SJCRH30 (cell line): Measurements from ENCODE around the gene PDGFB. TPM values are rescaled to one million over a fixed set of nuclear protein-coding genes. Genes with fewer than 3 reads are reported as not detected.
A peak's percentile ranks its signal among the peaks of the same experiment; 100 is the strongest.

Experiments
- DNase-seq, 2 experiments: peaks; one replicate each; pipeline ENCODE4 v3.0.0-alpha.2; 2015 to 2020
- H3K27ac ChIP-seq: fragments of 250-450 bp; sonication (Bioruptor Pico); 2 replicates; pipeline ENCODE4 v1.5.1; 2020; ENCODE audit warnings: mild to moderate bottlenecking, moderate library complexity
- H3K27me3 ChIP-seq: fragments of 250-450 bp; sonication (Bioruptor Pico); 2 replicates; pipeline ENCODE4 v1.5.1; 2020; ENCODE audit warnings: mild to moderate bottlenecking, moderate library complexity
- H3K36me3 ChIP-seq: fragments of 250-450 bp; sonication (Bioruptor Pico); 2 replicates; pipeline ENCODE4 v1.5.1; 2020; ENCODE audit warnings: mild to moderate bottlenecking, moderate library complexity
- H3K4me1 ChIP-seq: fragments of 250-450 bp; sonication (Bioruptor Pico); 2 replicates; pipeline ENCODE4 v1.5.1; 2020; ENCODE audit warnings: mild to moderate bottlenecking, moderate library complexity
- H3K4me3 ChIP-seq: fragments of 250-450 bp; sonication (Bioruptor Pico); 2 replicates; pipeline ENCODE4 v1.5.1; 2020; ENCODE audit warnings: mild to moderate bottlenecking, moderate library complexity
- H3K9me3 ChIP-seq: fragments of 250-450 bp; sonication (Bioruptor Pico); replicated peaks from 2 replicates; pipeline ENCODE4 v1.5.1; 2020; ENCODE audit warnings: mild to moderate bottlenecking, moderate library complexity
- total RNA-seq: library from RNA; depleted of rRNA; stranded (reverse); fragments of >200 nt; shearing (Covaris generic); gene quantifications from 2 replicates; pipeline ENCODE4 v1.2.3, GENCODE V29; 2014

The PDGFB gene
- total RNA-seq, 1 experiment from 2014 or later: 0.26 TPM

GRCh38 chr22:39253435-39254070 lies 8.8 kb upstream of the PDGFB start:
- Histone ChIP-seq H3K36me3 (no peaks in the 10 kb centered on the region), H3K27me3 (peaks cover 6% of the 10 kb centered on the region; the same call in 1 of the 2 replicates), H3K27ac (no peak overlapping the region), H3K9me3 (no peaks in the 10 kb centered on the region), H3K4me1 (peaks cover 15% of the 10 kb centered on the region; the same call in 1 of the 2 replicates), H3K4me3 (no peak overlapping the region)
- peak; percentile 33 to 37 for DNase-seq

GRCh38 chr22:39252461-39253434 lies 8.0 kb upstream of the PDGFB start:
- H3K4me1 ChIP-seq: peaks cover 15% of the 10 kb centered on the region; the same call in 1 of the 2 replicates
- no peak overlapping the region for H3K4me3 ChIP-seq
- no peak overlapping the region for H3K27ac ChIP-seq
- H3K9me3 ChIP-seq: no peaks in the 10 kb centered on the region
- H3K36me3 ChIP-seq: no peaks in the 10 kb centered on the region
- no peak for DNase-seq
- H3K27me3 ChIP-seq: peaks cover 6% of the 10 kb centered on the region; the same call in 1 of the 2 replicates

GRCh38 chr22:39251762-39252460 lies 7.1 kb upstream of the PDGFB start:
- Histone ChIP-seq H3K9me3 (no peaks in the 10 kb centered on the region), H3K4me3 (no peak overlapping the region), H3K4me1 (peaks cover 15% of the 10 kb centered on the region; the same call in 1 of the 2 replicates), H3K36me3 (no peaks in the 10 kb centered on the region), H3K27me3 (peaks cover 6% of the 10 kb centered on the region), H3K27ac (no peak overlapping the region)
- no peak for DNase-seq

GRCh38 chr22:39250838-39251237 lies 6.1 kb upstream of the PDGFB start:
- H3K9me3 ChIP-seq: no peaks in the 10 kb centered on the region
- H3K4me1 ChIP-seq: peaks cover 18% of the 10 kb centered on the region; the same call in 1 of the 2 replicates
- no peaks in the 10 kb centered on the region for H3K36me3 ChIP-seq
- no peak overlapping the region for H3K4me3 ChIP-seq
- peaks cover 14% of the 10 kb centered on the region for H3K27me3 ChIP-seq
- no peak overlapping the region for H3K27ac ChIP-seq
- no peak for DNase-seq

- Histone ChIP-seq H3K36me3 (no peaks in the 10 kb centered on the region), H3K9me3 (no peaks in the 10 kb centered on the region), H3K27me3 (peaks cover 21% of the 10 kb centered on the region), H3K4me1 (peaks cover 16% of the 10 kb centered on the region; the same call in 1 of the 2 replicates), H3K4me3 (no peak overlapping the region), H3K27ac (no peak overlapping the region)
- DNase-seq: no peak
Measured at GRCh38 chr22:39250131-39250530, 5.3 kb upstream of the PDGFB start.

- peaks cover 8% of the 10 kb centered on the region; the same call in 1 of the 2 replicates for H3K4me1 ChIP-seq
Measured at GRCh38 chr22:39249086-39249704, 4.4 kb upstream of the PDGFB start.

GRCh38 chr22:39248254-39248653 lies 3.5 kb upstream of the PDGFB start:
- H3K36me3 ChIP-seq: no peaks in the 10 kb centered on the region
- no peak overlapping the region for H3K27ac ChIP-seq
- H3K4me3 ChIP-seq: no peak overlapping the region
- no peak for DNase-seq
- H3K4me1 ChIP-seq: 0 out of 2 replicates have a peak, but pooled peaks cover 3% of the 10 kb centered on the region
- H3K27me3 ChIP-seq: peaks cover 27% of the 10 kb centered on the region
- no peaks in the 10 kb centered on the region for H3K9me3 ChIP-seq

More at GRCh38 chr22:39249086-39249704, 4.4 kb upstream of the PDGFB start:
- H3K27me3 ChIP-seq: peaks cover 22% of the 10 kb centered on the region
- H3K9me3 ChIP-seq: no peaks in the 10 kb centered on the region
- no peak overlapping the region for H3K4me3 ChIP-seq
- no peak for DNase-seq
- H3K27ac ChIP-seq: no peak overlapping the region
- no peaks in the 10 kb centered on the region for H3K36me3 ChIP-seq

GRCh38 chr22:39247361-39247760 lies 2.6 kb upstream of the PDGFB start:
- Histone ChIP-seq H3K27ac (no peak overlapping the region), H3K4me1 (0 out of 2 replicates have a peak, but pooled peaks cover 3% of the 10 kb centered on the region), H3K36me3 (no peaks in the 10 kb centered on the region), H3K4me3 (no peak overlapping the region), H3K9me3 (no peaks in the 10 kb centered on the region), H3K27me3 (peaks cover 34% of the 10 kb centered on the region)
- no peak for DNase-seq

GRCh38 chr22:39246690-39247332 lies 2.0 kb upstream of the PDGFB start:
- no peaks in the 10 kb centered on the region for H3K9me3 ChIP-seq
- no peaks in the 10 kb centered on the region for H3K36me3 ChIP-seq
- peaks cover 32% of the 10 kb centered on the region for H3K27me3 ChIP-seq
- H3K27ac ChIP-seq: no peak overlapping the region
- H3K4me3 ChIP-seq: no peak overlapping the region
- no peak for DNase-seq
- H3K4me1 ChIP-seq: 0 out of 2 replicates have a peak, but pooled peaks cover 3% of the 10 kb centered on the region

GRCh38 chr22:39246217-39246616 lies 1.4 kb upstream of the PDGFB start:
- peaks cover 33% of the 10 kb centered on the region for H3K27me3 ChIP-seq
- H3K27ac ChIP-seq: no peak overlapping the region
- H3K9me3 ChIP-seq: no peaks in the 10 kb centered on the region
- no peaks in the 10 kb centered on the region for H3K36me3 ChIP-seq
- H3K4me3 ChIP-seq: no peak overlapping the region
- DNase-seq: no peak
- 0 out of 2 replicates have a peak, but pooled peaks cover 3% of the 10 kb centered on the region for H3K4me1 ChIP-seq

GRCh38 chr22:39245130-39246039 lies 603 bp upstream of the PDGFB start:
- no peak for DNase-seq
- peaks cover 39% of the 10 kb centered on the region for H3K27me3 ChIP-seq
- 0 out of 2 replicates have a peak, but pooled peaks cover 3% of the 10 kb centered on the region for H3K4me1 ChIP-seq
- no peaks in the 10 kb centered on the region for H3K9me3 ChIP-seq
- no peak overlapping the region for H3K27ac ChIP-seq
- no peaks in the 10 kb centered on the region for H3K36me3 ChIP-seq
- no peak overlapping the region for H3K4me3 ChIP-seq

- H3K4me1 ChIP-seq: 0 out of 2 replicates have a peak, but pooled peaks cover 3% of the 10 kb centered on the region
- H3K4me3 ChIP-seq: no peak overlapping the region
- H3K27ac ChIP-seq: no peak overlapping the region
- DNase-seq: no peak
- no peaks in the 10 kb centered on the region for H3K36me3 ChIP-seq
- no peaks in the 10 kb centered on the region for H3K9me3 ChIP-seq
- H3K27me3 ChIP-seq: peaks cover 45% of the 10 kb centered on the region
Measured at GRCh38 chr22:39244136-39244495, 666 bp downstream of the PDGFB start.
